Measurements from ENCODE around the gene FOXO6. TPM values are rescaled to one million over a fixed set of nuclear protein-coding genes. Genes with fewer than 3 reads are reported as not detected.
"Not testable (repeated sequence)": the region's sequence is repeated elsewhere in the genome, so short reads cannot be mapped to it uniquely, and the experiment has no call there.

FOXO6 gene
- total RNA-seq, 1 experiment from 2014 or later: 0.45 TPM

- no peak for DNase-seq (ENCODE audit: low spot score)
Observed at GRCh38 chr1:41328780-41329640, 32.2 kb upstream of the FOXO6 start.

- DNase-seq (ENCODE audit: low spot score): no peak
Observed at GRCh38 chr1:41329662-41330587, 31.3 kb upstream of the FOXO6 start.

GRCh38 chr1:41330588-41331545 lies 30.4 kb upstream of the FOXO6 start:
- DNase-seq (ENCODE audit: low spot score): peak; percentile 46

GRCh38 chr1:41331546-41331917 lies 29.7 kb upstream of the FOXO6 start:
- no peak for DNase-seq (ENCODE audit: low spot score)

- DNase-seq (ENCODE audit: low spot score): not testable (repeated sequence)
Observed at GRCh38 chr1:41332161-41332560, 29.1 kb upstream of the FOXO6 start.

- peak; percentile 98 for DNase-seq (ENCODE audit: low spot score)
Observed at GRCh38 chr1:41333146-41333784, 28.0 kb upstream of the FOXO6 start.

GRCh38 chr1:41338820-41339219 lies 22.4 kb upstream of the FOXO6 start:
- DNase-seq (ENCODE audit: low spot score): no peak

GRCh38 chr1:41340655-41341364 lies 20.4 kb upstream of the FOXO6 start:
- no peak for DNase-seq (ENCODE audit: low spot score)

- no peak for DNase-seq (ENCODE audit: low spot score)
Observed at GRCh38 chr1:41341365-41341683, 19.9 kb upstream of the FOXO6 start.

- peak; percentile 58 for DNase-seq (ENCODE audit: low spot score)
Observed at GRCh38 chr1:41341772-41342562, 19.3 kb upstream of the FOXO6 start.

GRCh38 chr1:41342774-41343355 lies 18.4 kb upstream of the FOXO6 start:
- DNase-seq (ENCODE audit: low spot score): no peak

- DNase-seq (ENCODE audit: low spot score): no peak
Observed at GRCh38 chr1:41343790-41344699, 17.2 kb upstream of the FOXO6 start.

- DNase-seq (ENCODE audit: low spot score): no peak
Observed at GRCh38 chr1:41344708-41345159, 16.5 kb upstream of the FOXO6 start.

- no peak for DNase-seq (ENCODE audit: low spot score)
Observed at GRCh38 chr1:41345434-41346075, 15.7 kb upstream of the FOXO6 start.

GRCh38 chr1:41347276-41347675 lies 14.0 kb upstream of the FOXO6 start:
- no peak for DNase-seq (ENCODE audit: low spot score)

- DNase-seq (ENCODE audit: low spot score): no peak
Observed at GRCh38 chr1:41348394-41348793, 12.8 kb upstream of the FOXO6 start.

- no peak for DNase-seq (ENCODE audit: low spot score)
Observed at GRCh38 chr1:41349361-41350054, 11.7 kb upstream of the FOXO6 start.
